ENCODE data around the gene BZW2.
"Not testable (repeated sequence)": the region's sequence is repeated elsewhere in the genome, so short reads cannot be mapped to it uniquely, and the experiment has no call there.

Gene BZW2

DNA sequence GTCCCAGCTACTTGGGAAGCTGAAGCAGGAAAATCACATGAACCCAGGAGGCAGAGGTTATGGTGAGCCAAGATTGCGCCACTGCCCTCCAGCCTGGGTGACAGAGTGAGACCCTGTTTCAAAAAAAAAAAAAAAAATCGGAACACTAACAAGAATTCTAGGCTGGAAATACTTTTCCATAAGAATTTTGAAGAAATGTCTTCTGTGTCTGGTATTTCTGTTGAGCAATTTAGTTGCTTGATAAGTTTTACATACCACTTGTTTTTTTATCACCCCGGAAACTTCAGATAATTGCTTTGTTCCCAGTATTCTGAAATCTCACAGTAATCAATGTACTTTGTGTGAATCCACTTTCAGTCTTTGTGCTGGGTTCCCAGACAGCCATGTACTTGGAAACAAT is 25.8 kb downstream of the BZW2 start:
- TF ChIP-seq, protein P1, sequence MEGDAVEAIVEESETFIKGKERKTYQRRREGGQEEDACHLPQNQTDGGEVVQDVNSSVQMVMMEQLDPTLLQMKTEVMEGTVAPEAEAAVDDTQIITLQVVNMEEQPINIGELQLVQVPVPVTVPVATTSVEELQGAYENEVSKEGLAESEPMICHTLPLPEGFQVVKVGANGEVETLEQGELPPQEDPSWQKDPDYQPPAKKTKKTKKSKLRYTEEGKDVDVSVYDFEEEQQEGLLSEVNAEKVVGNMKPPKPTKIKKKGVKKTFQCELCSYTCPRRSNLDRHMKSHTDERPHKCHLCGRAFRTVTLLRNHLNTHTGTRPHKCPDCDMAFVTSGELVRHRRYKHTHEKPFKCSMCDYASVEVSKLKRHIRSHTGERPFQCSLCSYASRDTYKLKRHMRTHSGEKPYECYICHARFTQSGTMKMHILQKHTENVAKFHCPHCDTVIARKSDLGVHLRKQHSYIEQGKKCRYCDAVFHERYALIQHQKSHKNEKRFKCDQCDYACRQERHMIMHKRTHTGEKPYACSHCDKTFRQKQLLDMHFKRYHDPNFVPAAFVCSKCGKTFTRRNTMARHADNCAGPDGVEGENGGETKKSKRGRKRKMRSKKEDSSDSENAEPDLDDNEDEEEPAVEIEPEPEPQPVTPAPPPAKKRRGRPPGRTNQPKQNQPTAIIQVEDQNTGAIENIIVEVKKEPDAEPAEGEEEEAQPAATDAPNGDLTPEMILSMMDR (IDR thresholded peaks at IDR 0.05; ENCODE audit: control extremely low read depth, extremely low read depth, low read depth, missing control alignments): no peak
- no peak for DNase-seq (ENCODE audit: extremely low spot score)
- ChIA-PET CTCF (no interaction called here), POLR2A (no interaction called here)

DNA sequence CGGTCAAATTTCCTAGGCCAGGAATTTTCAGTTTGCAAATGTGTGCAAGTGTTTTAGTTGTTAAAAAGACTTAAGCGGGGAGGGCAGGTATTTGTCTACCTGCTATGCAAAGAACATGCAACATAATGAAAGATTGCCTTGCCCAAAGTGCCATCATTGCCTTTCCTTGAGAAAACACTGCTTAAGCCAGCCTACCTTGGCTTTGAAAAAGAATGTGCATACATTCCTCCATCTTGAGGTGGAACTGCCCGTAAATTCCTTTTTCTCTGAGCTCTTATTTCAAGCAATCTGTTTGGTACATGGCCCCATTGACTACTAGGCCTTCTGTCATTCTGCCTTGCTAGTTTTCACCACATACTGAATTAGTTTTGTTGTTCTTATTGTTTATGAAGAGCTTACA is 29.3 kb downstream of the BZW2 start:
- no peak for DNase-seq (ENCODE audit: extremely low spot score)
- TF ChIP-seq, protein P1 (IDR thresholded peaks at IDR 0.05; ENCODE audit: control extremely low read depth, extremely low read depth, low read depth, missing control alignments): no peak
- CTCF ChIA-PET: interaction anchor here (1.3 kb wide), 1 partner anchor 13 kb away, joined by 3 read pairs; no protein-coding TSS in a partner anchor
- POLR2A ChIA-PET: no interaction called here

DNA sequence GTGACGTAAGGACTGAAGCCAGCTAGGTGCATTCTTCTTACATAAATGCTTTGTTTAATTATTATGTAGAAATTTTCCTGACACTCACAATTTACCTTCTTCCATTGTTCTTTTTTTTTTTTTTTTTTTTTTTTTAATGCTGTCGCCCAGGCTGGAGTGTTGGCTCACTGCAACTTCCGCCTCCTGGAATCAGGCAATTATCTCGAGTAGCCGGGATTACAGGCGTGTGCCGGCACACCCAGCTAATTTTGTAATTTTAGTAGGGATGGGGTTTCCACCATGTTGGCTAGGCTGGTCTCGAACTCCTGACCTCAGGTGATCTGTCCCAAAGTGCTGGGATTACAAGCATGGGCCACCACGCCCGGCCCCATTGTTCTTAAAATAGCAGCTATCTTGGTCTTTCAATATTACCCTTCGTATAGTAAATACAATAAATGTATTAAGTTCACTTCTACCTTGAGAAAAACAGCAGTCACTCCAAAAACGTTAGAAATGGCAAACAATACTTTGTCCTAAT is 32.1 kb downstream of the BZW2 start:
- ChIA-PET CTCF (interaction anchor here (1.1 kb wide), 1 partner anchor 10 kb away, joined by 3 read pairs; no protein-coding TSS in a partner anchor), POLR2A (no interaction called here)
- TF ChIP-seq, protein P1 (IDR thresholded peaks at IDR 0.05; ENCODE audit: control extremely low read depth, extremely low read depth, low read depth, missing control alignments): no peak
- no peak for DNase-seq (ENCODE audit: extremely low spot score)

DNA sequence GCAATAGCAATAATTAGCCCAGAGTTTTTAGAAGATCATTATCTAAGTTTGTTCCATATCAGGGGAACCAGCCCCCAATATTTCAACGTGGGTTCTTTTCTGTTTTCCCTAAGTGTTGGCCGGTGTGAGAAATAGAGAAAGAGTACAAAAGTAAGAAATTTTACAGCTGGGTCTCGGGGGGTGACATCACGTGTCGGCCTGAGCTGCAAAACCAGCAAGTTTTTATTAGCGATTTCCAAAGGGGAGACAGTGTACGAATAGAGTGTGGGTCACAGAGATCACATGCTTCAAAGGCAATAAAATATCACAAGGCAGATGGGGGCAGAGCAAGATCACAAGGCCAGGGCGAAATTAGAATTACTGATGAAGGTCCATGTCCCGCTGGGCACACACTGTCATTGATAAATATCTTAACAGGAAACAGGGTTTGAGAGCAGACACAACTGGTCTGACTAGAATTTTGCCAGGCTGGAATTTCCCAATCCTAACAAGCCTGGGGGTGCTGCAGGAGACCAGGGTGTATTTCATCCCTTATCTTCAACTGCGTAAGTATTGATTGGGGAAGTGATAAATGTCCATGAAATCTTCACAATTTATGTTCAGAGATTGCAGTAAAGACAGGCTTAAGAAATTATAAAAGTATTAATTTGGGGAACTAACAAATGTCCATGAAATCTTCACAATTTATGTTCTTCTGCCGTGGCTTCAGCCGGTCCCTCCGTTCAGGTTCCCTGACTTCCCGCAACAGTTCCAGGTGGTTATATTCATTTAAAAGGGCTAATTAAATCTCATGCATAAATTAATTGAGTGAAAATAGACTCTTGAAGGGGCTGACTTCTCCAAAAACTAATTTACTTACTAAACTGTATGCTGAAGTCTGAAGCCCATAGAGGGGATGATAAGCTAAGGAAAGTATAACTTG is 32.9 kb downstream of the BZW2 start:
- DNase-seq (ENCODE audit: extremely low spot score); POLR2A ChIA-PET: not testable (repeated sequence)
- CTCF ChIA-PET: interaction anchor here (1.1 kb wide), 1 partner anchor 9 kb away, joined by 3 read pairs; no protein-coding TSS in a partner anchor

DNA sequence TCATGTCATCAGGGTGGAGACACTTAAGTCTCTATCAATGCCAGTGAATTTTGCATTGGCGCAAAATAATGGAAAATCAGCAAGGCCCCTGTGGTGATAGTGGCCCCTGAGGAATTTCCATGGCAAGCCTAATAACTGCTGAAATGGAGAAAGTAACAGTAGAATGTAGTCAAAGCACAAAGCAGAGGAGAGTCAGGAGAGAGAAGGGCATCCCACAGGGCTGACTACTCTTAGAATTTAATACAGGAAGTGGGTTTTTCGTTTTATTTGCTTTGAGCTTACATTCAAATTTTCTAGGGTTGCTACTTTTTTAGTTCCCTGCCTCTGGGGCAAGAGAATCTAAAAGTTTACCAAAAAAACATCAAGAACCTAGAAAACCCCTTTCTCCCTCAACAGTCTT is 39.0 kb downstream of the BZW2 start:
- TF ChIP-seq, protein P1 (IDR thresholded peaks at IDR 0.05; ENCODE audit: control extremely low read depth, extremely low read depth, low read depth, missing control alignments): no peak
- ChIA-PET POLR2A (no interaction called here), CTCF (interaction anchor here (1.7 kb wide), 1 partner anchor 11 kb away, joined by 4 read pairs; no protein-coding TSS in a partner anchor)
- no peak for DNase-seq (ENCODE audit: extremely low spot score)

DNA sequence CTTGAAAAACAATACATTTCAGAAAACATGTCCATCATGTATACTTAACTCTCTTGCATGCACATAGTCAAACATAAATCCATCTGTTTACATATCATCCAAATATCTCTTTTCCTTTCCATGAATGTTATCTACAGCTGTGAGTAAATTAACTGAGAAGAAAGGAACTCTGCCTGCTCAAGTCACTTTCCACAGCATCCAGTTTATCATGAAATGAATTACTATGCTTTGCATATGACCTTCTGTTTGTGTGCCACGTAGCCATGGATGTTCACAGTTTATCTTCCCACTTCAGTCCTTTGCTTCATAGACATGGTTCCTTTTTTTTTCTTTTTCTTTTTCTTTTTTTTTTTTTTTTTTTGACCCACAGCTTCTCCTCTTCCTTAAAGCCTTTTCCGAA is 39.6 kb downstream of the BZW2 start:
- DNase-seq (ENCODE audit: extremely low spot score): no peak
- ChIA-PET POLR2A (no interaction called here), CTCF (interaction anchor here (1.7 kb wide), 1 partner anchor 10 kb away, joined by 4 read pairs; no protein-coding TSS in a partner anchor)
- TF ChIP-seq, protein P1 (IDR thresholded peaks at IDR 0.05; ENCODE audit: control extremely low read depth, extremely low read depth, low read depth, missing control alignments): no peak

DNA sequence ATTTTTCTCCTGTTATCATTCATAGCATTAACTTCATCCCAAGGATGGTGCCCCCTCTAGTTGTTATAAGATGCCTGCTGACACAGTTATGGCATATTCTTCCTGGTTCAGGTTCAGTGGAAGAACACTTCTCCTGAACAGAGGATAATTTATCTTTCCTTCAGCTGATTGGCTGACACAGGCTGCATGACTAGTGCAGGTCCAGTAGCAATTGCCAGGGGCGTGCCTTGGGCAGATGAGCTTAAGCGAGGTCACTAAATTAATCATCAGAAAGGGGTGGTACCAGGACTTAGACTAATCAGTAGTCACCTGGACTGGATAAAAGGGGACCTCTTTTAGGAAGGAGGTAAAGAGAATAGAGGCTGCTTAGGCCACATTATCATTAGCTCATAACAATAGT is 42.3 kb downstream of the BZW2 start:
- TF ChIP-seq, protein P1 (IDR thresholded peaks at IDR 0.05; ENCODE audit: control extremely low read depth, extremely low read depth, low read depth, missing control alignments): no peak
- ChIA-PET POLR2A (no interaction called here), CTCF (interaction anchor here (1.0 to 1.3 kb wide), 3 partner anchors 10 to 32 kb away, joined by 3 to 5 read pairs (median 3); no protein-coding TSS in a partner anchor)
- DNase-seq (ENCODE audit: extremely low spot score): no peak
